ENCODE data around the gene LHX8.

- TF ChIP-seq CTCF (IDR thresholded peaks at IDR 0.05) (no peak), POLR2A (IDR thresholded peaks at IDR 0.05) (no peak)
These were observed 17.9 kb downstream of the LHX8 start for GRCh38 chr1:75152092-75152491.

Measured in adrenal gland (tissue), 5 donors.